Small intestine (tissue), 7 donors: ENCODE results near the gene SNUPN. TPM values are rescaled to one million over a fixed set of nuclear protein-coding genes. Genes with fewer than 3 reads are reported as not detected.
"Not testable (repeated sequence)": the region's sequence is repeated elsewhere in the genome, so short reads cannot be mapped to it uniquely, and the experiment has no call there.

Experiments
- DNase-seq, 2 donors: peaks; one replicate each; pipeline versions ENCODE4 v3.0.0 to v3.0.0-alpha.2; 2013
- FAIRE-seq: peaks from 2 replicates; lab custom pipeline; 2012; peaks lifted over from hg19 to GRCh38; lab: Jason Lieb, UNC
- H3K27ac ChIP-seq, 3 donors: one replicate each; pipeline ENCODE4 v1.5.1; 2013; ENCODE audit warnings: low read length in 2 of 3, mild to moderate bottlenecking in 2 of 3, control low read depth in 1 of 3, inconsistent platforms in 1 of 3, low read depth in 1 of 3, moderate library complexity in 1 of 3
- H3K27me3 ChIP-seq, 3 donors: one replicate each; pipeline ENCODE4 v1.6.1; 2013; ENCODE audit warnings: low read length in 3 of 3, inconsistent platforms in 1 of 3; ENCODE audit not compliant: control insufficient read depth in 3 of 3, insufficient read depth in 3 of 3
- H3K36me3 ChIP-seq, 3 donors: one replicate each; pipeline ENCODE4 v1.6.1; 2013; ENCODE audit warnings: low read length in 3 of 3, inconsistent platforms in 1 of 3, low read depth in 1 of 3, mild to moderate bottlenecking in 1 of 3, moderate library complexity in 1 of 3; ENCODE audit not compliant: control insufficient read depth in 3 of 3, insufficient read depth in 2 of 3
- H3K4me1 ChIP-seq, 3 donors: one replicate each; pipeline ENCODE4 v1.6.1; 2013; ENCODE audit warnings: low read length in 2 of 3, inconsistent platforms in 1 of 3, low read depth in 1 of 3, mild to moderate bottlenecking in 1 of 3, moderate library complexity in 1 of 3; ENCODE audit not compliant: control insufficient read depth in 3 of 3, insufficient read depth in 2 of 3
- H3K4me3 ChIP-seq, 3 donors: one replicate each; pipeline ENCODE4 v1.5.1; 2013; ENCODE audit warnings: low read length in 3 of 3, control low read depth in 1 of 3, inconsistent platforms in 1 of 3, low read depth in 1 of 3, mild to moderate bottlenecking in 1 of 3, moderate library complexity in 1 of 3
- H3K9me3 ChIP-seq, 2 donors: one replicate each; pipeline ENCODE4 v1.6.1; 2013; ENCODE audit warnings: low read depth in 1 of 2, low read length in 1 of 2; ENCODE audit not compliant: control insufficient read depth in 2 of 2, insufficient read depth in 1 of 2
- WGBS, 3 donors: extraction: QIAGEN DNeasy Blood & Tissue Kit; methylation state at CpG; one replicate each; pipeline ENCODE4 v1.1.7; 2013; 5-methylcytosine and 5-hydroxymethylcytosine counted together
- polyA plus RNA-seq, 4 donors: library from polyadenylated mRNA; stranded (reverse) in 3 of 4; unstranded in 1 of 4; fragments of 200-250 nt in 3 of 4; fragments of 120-200 nt in 1 of 4; gene quantifications; one replicate each; pipeline versions ENCODE4 v1.2.1 to v1.2.3, GENCODE V29; 2013
- donor health status: healthy with polysubstance abuse.
- donor health status: control.
- donor health status: control.
- donor health status: Bipolar disorder and iron deficiency.
- donor health status: healthy.

The SNUPN gene
- polyA plus RNA-seq, 4 donors: 19.5 to 24.6 (median 21.2) TPM

DNA sequence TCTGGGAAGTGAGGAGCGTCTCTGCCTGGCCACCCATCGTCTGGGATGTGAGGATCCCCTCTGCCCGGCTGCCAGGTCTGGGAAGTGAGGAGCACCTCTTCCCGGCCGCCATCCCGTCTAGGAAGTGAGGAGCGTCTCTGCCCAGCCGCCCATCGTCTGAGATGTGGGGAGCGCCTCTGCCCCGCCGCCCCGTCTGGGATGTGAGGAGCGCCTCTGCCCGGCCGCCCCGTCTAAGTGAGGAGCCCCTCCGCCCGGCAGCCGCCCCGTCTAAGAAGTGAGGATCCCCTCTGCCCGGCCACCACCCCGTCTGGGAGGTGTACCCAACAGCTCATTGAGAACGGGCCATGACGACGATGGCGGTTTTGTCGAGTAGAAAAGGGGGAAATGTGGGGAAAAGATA lies 66.6 kb downstream of the SNUPN start:
- not testable (repeated sequence) for H3K27ac ChIP-seq, H3K4me1 ChIP-seq, H3K4me3 ChIP-seq, FAIRE-seq, H3K27me3 ChIP-seq, H3K9me3 ChIP-seq, DNase-seq
- peaks cover 0 to 11% (median 0%) of the 10 kb centered on the region in 3 donors for H3K36me3 ChIP-seq
- WGBS, 3 donors: 93 to 100% (median 93%) methylated on average over 15 to 28 of the region's 28 CpGs

DNA sequence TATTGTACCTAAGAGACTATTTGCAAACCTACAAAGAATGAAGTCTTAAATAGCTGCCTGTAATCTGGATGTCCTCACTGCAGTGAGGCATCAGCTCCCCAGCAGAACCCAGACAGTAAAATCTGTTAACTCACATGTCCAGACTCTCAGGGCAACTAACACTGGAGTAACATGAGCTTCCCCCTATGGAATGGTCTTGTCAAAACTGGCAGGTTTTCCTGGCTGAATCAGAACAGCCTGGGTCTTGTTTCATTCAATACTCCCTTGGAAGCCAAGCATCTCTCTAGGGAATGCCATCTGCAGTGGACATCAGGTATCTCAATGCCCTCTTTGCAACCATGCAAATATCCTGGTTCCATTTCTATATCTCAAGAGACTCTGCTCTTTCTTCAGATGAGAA lies 70.8 kb downstream of the SNUPN start:
- Histone ChIP-seq H3K4me3 (no peak overlapping the region), H3K9me3 (no peaks in the 10 kb centered on the region), H3K4me1 (peaks cover 0 to 4% (median 0%) of the 10 kb centered on the region in 3 donors), H3K27me3 (no peaks in the 10 kb centered on the region), H3K27ac (no peak overlapping the region), H3K36me3 (peaks cover 0 to 7% (median 2%) of the 10 kb centered on the region in 3 donors)
- no peak for DNase-seq
- no peak for FAIRE-seq

DNA sequence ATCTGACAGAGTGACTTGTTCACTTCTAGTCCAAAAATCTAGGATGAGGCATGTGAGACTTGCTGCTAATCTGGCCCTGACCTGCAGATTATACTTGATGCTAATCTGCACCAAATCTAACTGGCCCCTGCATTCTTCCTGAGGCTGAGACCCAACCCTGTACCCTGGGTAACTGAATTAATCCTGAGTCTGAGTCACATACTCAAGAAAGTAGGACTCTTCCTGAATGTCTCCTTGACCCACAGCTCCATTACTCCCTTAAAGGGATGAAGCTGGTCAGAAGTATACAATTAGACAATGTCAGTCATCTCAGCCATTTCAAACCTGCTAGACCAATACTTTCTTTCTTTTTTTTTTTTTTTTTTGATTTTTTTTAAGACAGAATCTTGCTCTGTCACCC lies 71.9 kb downstream of the SNUPN start:
- H3K9me3 ChIP-seq: no peaks in the 10 kb centered on the region
- H3K27me3 ChIP-seq: no peaks in the 10 kb centered on the region
- no peak for DNase-seq
- no peak for FAIRE-seq
- peaks cover 0 to 4% (median 0%) of the 10 kb centered on the region in 3 donors for H3K4me1 ChIP-seq
- H3K27ac ChIP-seq: no peak overlapping the region
- H3K4me3 ChIP-seq: no peak overlapping the region
- peaks cover 0 to 7% (median 2%) of the 10 kb centered on the region in 3 donors for H3K36me3 ChIP-seq

DNA sequence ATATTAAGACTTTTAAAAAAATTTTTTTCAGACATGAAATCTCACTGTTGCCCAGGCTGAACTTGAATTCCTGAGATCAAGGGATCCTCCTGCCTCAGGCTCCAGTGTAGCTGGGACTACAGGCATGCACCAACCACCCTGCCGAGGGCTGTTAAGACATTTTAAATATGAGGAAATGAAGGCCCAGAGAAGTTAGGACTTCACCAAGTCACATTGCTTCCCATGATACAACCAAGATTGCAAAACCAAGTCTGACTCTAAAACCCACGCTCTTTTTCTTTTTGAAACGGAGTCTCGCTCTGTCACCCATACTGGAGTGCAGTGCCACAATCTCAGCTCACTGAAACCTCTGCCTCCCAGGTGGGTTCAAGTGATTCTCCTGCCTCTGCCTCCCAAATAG lies 74.4 kb downstream of the SNUPN start:
- 86 to 97% (median 95%) methylated on average over 4 of the region's 4 CpGs for WGBS, 3 donors
- H3K9me3 ChIP-seq: no peaks in the 10 kb centered on the region
- no peak for DNase-seq
- no peaks in the 10 kb centered on the region for H3K27me3 ChIP-seq
- no peak for FAIRE-seq
- H3K4me1 ChIP-seq: peaks cover 0 to 4% (median 0%) of the 10 kb centered on the region in 3 donors
- H3K36me3 ChIP-seq: peaks cover 0 to 7% (median 2%) of the 10 kb centered on the region in 3 donors
- H3K27ac ChIP-seq: no peak overlapping the region
- no peak overlapping the region for H3K4me3 ChIP-seq

Other genes starting within 250 kb of the SNUPN start
- 10 to 100 TPM in 2 of 4 donors, 1 to 10 TPM in 2; 7.6 to 36.0 (median 11.9) TPM for gene SIN3A, start 174.0 kb downstream of the SNUPN start, polyA plus RNA-seq
- gene PTPN9, start 46.4 kb downstream of the SNUPN start, polyA plus RNA-seq: 10 to 100 TPM; 19.7 to 40.2 (median 20.6) TPM
- 100 to 1,000 TPM in 1 of 4 donors, 10 to 100 TPM in 3; 76.2 to 139 (median 93.2) TPM for gene IMP3, start 14.5 kb upstream of the SNUPN start, polyA plus RNA-seq
- gene SNX33, start 22.2 kb upstream of the SNUPN start, polyA plus RNA-seq: 10 to 100 TPM; 11.0 to 19.8 (median 15.2) TPM
- gene CSPG4, start 87.1 kb upstream of the SNUPN start, polyA plus RNA-seq: 1 to 10 TPM in 2 of 4 donors, under 1 TPM in 2; 0.22 to 7.2 (median 2.5) TPM
- gene UBE2Q2, start 217.7 kb upstream of the SNUPN start, polyA plus RNA-seq: 10 to 100 TPM in 2 of 4 donors, 1 to 10 TPM in 2; 2.5 to 14.8 (median 10.2) TPM